Brain microvascular endothelial cell (primary cell): ENCODE results near the gene TMEM63C.
A peak's percentile ranks its signal among the peaks of the same experiment; 100 is the strongest.

Experiments used
- DNase-seq: peaks from one replicate; pipeline ENCODE4 v3.0.0-alpha.2; 2020
- H3K27ac ChIP-seq: fragments of 250-450 bp; sonication (Bioruptor Pico); 2 replicates; pipeline ENCODE4 v1.5.1; 2020; ENCODE audit warnings: mild to moderate bottlenecking, moderate library complexity
- H3K27me3 ChIP-seq: fragments of 250-450 bp; sonication (Bioruptor Pico); replicated peaks from 2 replicates; pipeline ENCODE4 v1.5.1; 2020; ENCODE audit warnings: mild to moderate bottlenecking
- H3K36me3 ChIP-seq: fragments of 250-450 bp; sonication (Bioruptor Pico); replicated peaks from 2 replicates; pipeline ENCODE4 v1.5.1; 2020; ENCODE audit warnings: mild to moderate bottlenecking
- H3K4me3 ChIP-seq: 2 replicates; pipeline ENCODE4 v1.5.1; 2011; ENCODE audit warnings: low read depth, mild to moderate bottlenecking, control low read depth, low read length, moderate library complexity
- CTCF ChIP-seq: IDR thresholded peaks from 2 replicates; pipeline ENCODE4 v1.5.1; 2011; ENCODE audit warnings: low read depth, mild to moderate bottlenecking, moderate library complexity, low read length, control low read depth, inconsistent platforms; ENCODE audit errors: missing control alignments
- in situ Hi-C: cut with HindIII; loops from 2 replicates; pipeline ENCODE4 v1.10.0; 2017; ENCODE audit warnings: low sequenced_read_pairs, low pct_ligation_motif_present

The TMEM63C gene

GRCh38 chr14:77284066-77284465, 102.5 kb downstream of the TMEM63C start:
- no peak overlapping the region for H3K27ac ChIP-seq
- H3K4me3 ChIP-seq: no peak overlapping the region
- H3K27me3 ChIP-seq: no peaks in the 10 kb centered on the region
- no peak for DNase-seq
- in situ Hi-C loops: no loop called here
- peaks cover 13% of the 10 kb centered on the region for H3K36me3 ChIP-seq
- no peak for TF ChIP-seq CTCF

- no peak overlapping the region for H3K27ac ChIP-seq
- H3K4me3 ChIP-seq: no peak overlapping the region
- TF ChIP-seq CTCF: no peak
- in situ Hi-C loops: no loop called here
- DNase-seq: no peak
- H3K36me3 ChIP-seq: peaks cover 13% of the 10 kb centered on the region
- H3K27me3 ChIP-seq: no peaks in the 10 kb centered on the region
Observed at GRCh38 chr14:77284466-77284865, 102.9 kb downstream of the TMEM63C start.

GRCh38 chr14:77286576-77286975, 105.0 kb downstream of the TMEM63C start:
- Histone ChIP-seq H3K27ac (no peak overlapping the region), H3K4me3 (no peak overlapping the region), H3K27me3 (no peaks in the 10 kb centered on the region), H3K36me3 (peaks cover 13% of the 10 kb centered on the region)
- TF ChIP-seq CTCF: no peak
- no peak for DNase-seq
- in situ Hi-C loops: no loop called here

GRCh38 chr14:77290705-77291104, 109.1 kb downstream of the TMEM63C start:
- Histone ChIP-seq H3K36me3 (peaks cover under 1% of the 10 kb centered on the region), H3K27me3 (no peaks in the 10 kb centered on the region), H3K27ac (no peak overlapping the region), H3K4me3 (no peak overlapping the region)
- peak; percentile 40 for TF ChIP-seq CTCF
- in situ Hi-C loops: no loop called here
- peak; percentile 55 for DNase-seq

DNA sequence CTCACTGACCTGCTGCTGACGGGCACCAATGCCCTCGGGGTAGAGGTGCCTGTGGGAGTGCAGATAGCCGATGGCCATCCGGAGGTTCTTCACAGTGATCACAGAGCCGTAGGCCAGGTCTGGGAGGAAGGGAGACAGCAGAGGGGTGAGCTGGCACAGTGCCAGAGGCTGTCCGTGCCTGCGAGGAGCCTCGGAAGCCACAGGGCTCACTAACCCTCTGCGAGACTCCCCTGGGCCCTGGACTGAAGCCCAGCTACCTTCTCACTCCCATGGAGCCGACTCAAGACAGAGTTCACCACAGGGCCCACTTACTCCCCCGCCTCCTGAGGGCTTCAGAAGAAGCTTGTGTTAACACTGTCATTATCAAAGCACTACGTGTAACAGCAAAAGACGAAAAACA, 114.6 kb downstream of the TMEM63C start:
- no peak for TF ChIP-seq CTCF
- Histone ChIP-seq H3K36me3 (peaks cover 12% of the 10 kb centered on the region), H3K27ac (no peak overlapping the region), H3K27me3 (no peaks in the 10 kb centered on the region), H3K4me3 (no peak overlapping the region)
- no peak for DNase-seq
- in situ Hi-C loops: no loop called here

DNA sequence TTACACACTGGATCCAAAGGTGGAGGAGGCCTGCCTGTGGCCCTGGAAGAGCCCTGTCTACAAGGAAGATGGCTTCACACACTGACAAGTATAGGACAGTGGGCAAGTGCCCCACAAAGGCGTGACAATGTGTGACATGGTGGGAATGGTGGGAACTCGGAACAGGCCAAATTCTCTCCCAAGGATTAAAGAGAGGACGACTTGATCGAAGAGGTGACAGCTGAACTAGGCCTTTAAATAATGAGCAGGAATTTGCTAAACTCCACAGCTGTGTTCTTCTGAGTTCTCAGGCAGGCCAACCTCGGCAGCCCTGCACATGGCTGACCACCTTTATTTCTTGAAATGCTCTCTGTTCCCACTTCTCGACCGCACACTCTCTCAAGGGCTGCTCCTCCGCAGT, 115.3 kb downstream of the TMEM63C start:
- in situ Hi-C loops: no loop called here
- TF ChIP-seq CTCF: no peak
- H3K36me3 ChIP-seq: peaks cover 12% of the 10 kb centered on the region

More for the DNA sequence above, 115.3 kb downstream of the TMEM63C start:
- Histone ChIP-seq H3K4me3 (no peak overlapping the region), H3K27me3 (no peaks in the 10 kb centered on the region), H3K27ac (no peak overlapping the region)
- DNase-seq: no peak
